B cell (primary cell): Measurements from ENCODE around the gene BNC2. TPM values are rescaled to one million over a fixed set of nuclear protein-coding genes. Genes with fewer than 3 reads are reported as not detected.

Source experiments
- ATAC-seq: fragments of 200-7000 bp; cut with Tn5 transposase; one replicate; pipeline ENCODE4 v1.10.0; 2021; ENCODE audit warnings: low read depth, mild to moderate bottlenecking, moderate number of reproducible peaks, moderate library complexity
- CTCF ChIA-PET: fragments of 350-600 bp; sonication (Branson Sonifier 250); formaldehyde crosslinking; loops from one replicate; lab custom pipeline; 2021; ENCODE audit warnings: antibody characterized with exemption, inconsistent platforms; lab: Charles Lee
- POLR2A ChIA-PET: fragments of 350-600 bp; sonication (Branson Sonifier 250); formaldehyde crosslinking; loops from one replicate; lab custom pipeline; 2021; ENCODE audit warnings: antibody characterized with exemption; lab: Charles Lee
- DNase-seq: peaks from one replicate; pipeline ENCODE4 v3.0.0; 2013
- H2AFZ ChIP-seq: 2 replicates; pipeline ENCODE4 v1.6.1; 2012; ENCODE audit warnings: mild to moderate bottlenecking, low read depth, low read length; ENCODE audit not compliant: insufficient read depth, poor library complexity, severe bottlenecking
- H3K27ac ChIP-seq, 2 donors: 1 replicate in 1 of 2; 2 replicates in 1 of 2; pipeline ENCODE4 v1.5.1; 2012 to 2013; ENCODE audit warnings: low read length in 2 of 2, mild to moderate bottlenecking in 2 of 2, moderate library complexity in 1 of 2
- H3K27me3 ChIP-seq, 4 experiments: fragments of 200-600 bp in 1 of 4; sonication (generic) in 1 of 4; replicated peaks in 1 of 4; 1 replicate in 2 of 4; 2 replicates in 2 of 4; pipeline versions ENCODE4 v1.6.1 to v1.7.0; 2013 to 2016; ENCODE audit warnings: low read length in 3 of 4, mild to moderate bottlenecking in 2 of 4, mixed read lengths in 1 of 4, moderate library complexity in 1 of 4; ENCODE audit not compliant: insufficient read depth in 4 of 4, control insufficient read depth in 3 of 4; ENCODE audit errors: control extremely low read depth in 1 of 4
- H3K36me3 ChIP-seq, 2 experiments: replicated peaks in 1 of 2; 1 replicate in 1 of 2; 2 replicates in 1 of 2; pipeline versions ENCODE4 v1.6.1 to v1.7.1; 2013; ENCODE audit warnings: low read length in 1 of 2; ENCODE audit not compliant: insufficient read depth in 2 of 2, control insufficient read depth in 1 of 2; ENCODE audit errors: control extremely low read depth in 1 of 2, extremely low read depth in 1 of 2
- H3K4me1 ChIP-seq, 2 donors: fragments of 200-600 bp in 1 of 2; sonication (generic) in 1 of 2; 1 replicate in 1 of 2; 2 replicates in 1 of 2; pipeline versions ENCODE4 v1.5.1 to v1.6.1; 2013 to 2017; ENCODE audit warnings: low read length in 2 of 2; ENCODE audit not compliant: control insufficient read depth in 2 of 2, insufficient read depth in 2 of 2
- H3K4me2 ChIP-seq: replicated peaks from 2 replicates; pipeline ENCODE3; 2012; ENCODE audit warnings: mild to moderate bottlenecking, low read depth, low read length; ENCODE audit not compliant: poor library complexity, severe bottlenecking
- H3K4me3 ChIP-seq, 5 experiments: fragments of 200-600 bp in 1 of 5; sonication (generic) in 1 of 5; 1 replicate in 3 of 5; 2 replicates in 2 of 5; pipeline versions ENCODE4 v1.5.1 to v1.7.0; 2011 to 2016; ENCODE audit warnings: low read length in 4 of 5, mild to moderate bottlenecking in 4 of 5, low read depth in 2 of 5, control low read depth in 1 of 5, moderate library complexity in 1 of 5; ENCODE audit not compliant: insufficient read depth in 1 of 5; ENCODE audit errors: control extremely low read depth in 1 of 5, extremely low read depth in 1 of 5
- H3K79me2 ChIP-seq: fragments of 200-600 bp; sonication (generic); one replicate; pipeline ENCODE4 v1.6.0; 2016; ENCODE audit warnings: low read length; ENCODE audit not compliant: control insufficient read depth, insufficient read depth
- H3K9ac ChIP-seq: fragments of 200-600 bp; sonication (generic); 2 replicates; pipeline ENCODE4 v1.6.1; 2017; ENCODE audit warnings: mild to moderate bottlenecking, low read length, moderate library complexity
- H3K9me3 ChIP-seq, 3 donors: one replicate each; pipeline versions ENCODE4 v1.6.1 to v1.7.1; 2013; ENCODE audit warnings: low read length in 2 of 3; ENCODE audit not compliant: control insufficient read depth in 2 of 3, insufficient read depth in 1 of 3; ENCODE audit errors: control extremely low read depth in 1 of 3
- H4K20me1 ChIP-seq: 2 replicates; pipeline ENCODE4 v1.6.0; 2012; ENCODE audit warnings: mild to moderate bottlenecking, low read length; ENCODE audit not compliant: insufficient read depth, control insufficient read depth, poor library complexity, severe bottlenecking
- H3K27ac Mint-ChIP-seq: one replicate; pipeline ENCODE4 v1.8.0; 2021; ENCODE audit warnings: mixed read lengths
- H3K27me3 Mint-ChIP-seq: one replicate; pipeline ENCODE4 v1.8.0; 2021; ENCODE audit warnings: mixed read lengths
- H3K4me1 Mint-ChIP-seq: one replicate; pipeline ENCODE4 v1.8.0; 2021; ENCODE audit warnings: mixed read lengths
- H3K4me3 Mint-ChIP-seq: one replicate; pipeline ENCODE4 v1.8.0; 2021; ENCODE audit warnings: mixed read lengths
- H3K9me3 Mint-ChIP-seq: one replicate; pipeline ENCODE4 v1.8.0; 2022; ENCODE audit warnings: mixed read lengths; ENCODE audit not compliant: insufficient read depth
- CTCF ChIP-seq: fragments of 200-600 bp; IDR thresholded peaks from one replicate; pipeline ENCODE4 v1.8.0; 2022; ENCODE audit warnings: antibody characterized with exemption, mild to moderate bottlenecking
- EZH2 ChIP-seq: IDR thresholded peaks from 2 replicates; pipeline ENCODE4 v1.6.1; 2012; ENCODE audit warnings: borderline replicate concordance, low read depth, mild to moderate bottlenecking, moderate library complexity, low read length; ENCODE audit not compliant: insufficient read depth, poor library complexity, severe bottlenecking
- WGBS: methylation state at CpG from one replicate; pipeline ENCODE4 v1.1.5; 2013; ENCODE audit warnings: missing lambda C conversion rate; ENCODE audit not compliant: insufficient coverage; 5-methylcytosine and 5-hydroxymethylcytosine counted together
- intact Hi-C: fragments of 100-400 bp; cut with micrococcal nuclease; formaldehyde crosslinking; loops from one replicate; pipeline ENCODE4 v1.10.0; 2022
- polyA plus RNA-seq: library from polyadenylated mRNA; depleted of rRNA; stranded (reverse); fragments of >200 nt; gene quantifications from 2 replicates; pipeline ENCODE4 v1.2.3, GENCODE V29; 2012
- total RNA-seq, 2 donors: library from RNA; stranded (reverse); fragments of 120-200 nt in 1 of 2; gene quantifications; 1 replicate in 1 of 2; 2 replicates in 1 of 2; pipeline versions ENCODE4 v1.2.3 to v1.2.4, GENCODE V29; 2013 to 2022

The BNC2 gene
- total and polyA plus RNA-seq, 2 donors (not counting 1 experiment from before 2014, with no cell fraction given), result 0.01 TPM; not detected in 1

- no peaks in the 10 kb centered on the region for H3K4me1 Mint-ChIP-seq
- no peaks in the 10 kb centered on the region for H3K36me3 ChIP-seq
These were observed 373.6 kb downstream of the BNC2 start for GRCh38 chr9:16496908-16497307.

GRCh38 chr9:16487915-16488314 is 382.6 kb downstream of the BNC2 start:
- ATAC-seq (no peak), DNase-seq (no peak)
- Mint-ChIP-seq H3K27ac (no peak overlapping the region), H3K27me3 (no peaks in the 10 kb centered on the region), H3K9me3 (peaks cover 6% of the 10 kb centered on the region), H3K4me3 (no peak overlapping the region), H3K4me1 (no peaks in the 10 kb centered on the region)
- H3K27ac ChIP-seq, result no peak overlapping the region
- ChIA-PET POLR2A (no interaction called here), CTCF (no interaction called here)
- intact Hi-C loops, result no loop called here
- no peaks in the 10 kb centered on the region for H3K9me3 ChIP-seq
- TF ChIP-seq EZH2, result no peak
- TF ChIP-seq CTCF, result no peak
- H4K20me1 ChIP-seq, result no peaks in the 10 kb centered on the region
- no peaks in the 10 kb centered on the region for H3K36me3 ChIP-seq
- 79% methylated on average over 3 of the region's 7 CpGs for WGBS
- H3K4me2 ChIP-seq, result no peak overlapping the region
- no peaks in the 10 kb centered on the region for H3K4me1 ChIP-seq
- no peaks in the 10 kb centered on the region for H3K79me2 ChIP-seq
- no peak overlapping the region for H3K9ac ChIP-seq
- H3K27me3 ChIP-seq, result no peaks in the 10 kb centered on the region
- H3K4me3 ChIP-seq, result no peak overlapping the region
- no peak overlapping the region for H2AFZ ChIP-seq

More at GRCh38 chr9:16496908-16497307, 373.6 kb downstream of the BNC2 start:
- Histone ChIP-seq H3K79me2 (no peaks in the 10 kb centered on the region), H3K9me3 (no peaks in the 10 kb centered on the region), H3K4me2 (no peak overlapping the region), H4K20me1 (no peaks in the 10 kb centered on the region), H3K27ac (no peak overlapping the region), H3K27me3 (no peaks in the 10 kb centered on the region), H3K4me3 (no peak overlapping the region), H3K4me1 (no peaks in the 10 kb centered on the region), H3K9ac (no peak overlapping the region), H2AFZ (no peak overlapping the region)
- TF ChIP-seq CTCF, result no peak
- no CpG with 5 or more reads among the region's 2 CpGs for WGBS
- ATAC-seq (no peak), DNase-seq (no peak)
- no peak overlapping the region for H3K27ac Mint-ChIP-seq
- no peak overlapping the region for H3K4me3 Mint-ChIP-seq
- ChIA-PET CTCF (no interaction called here), POLR2A (no interaction called here)
- intact Hi-C loops, result no loop called here
- H3K9me3 Mint-ChIP-seq, result no peaks in the 10 kb centered on the region
- no peaks in the 10 kb centered on the region for H3K27me3 Mint-ChIP-seq
